Measurements from ENCODE around the gene WNT3.

The WNT3 gene

GRCh38 chr17:46834846-46835245 lies 16.4 kb upstream of the WNT3 start:
- DNase-seq = no peak

- DNase-seq = no peak
Observed at GRCh38 chr17:46833840-46834208, 15.3 kb upstream of the WNT3 start.

DNA sequence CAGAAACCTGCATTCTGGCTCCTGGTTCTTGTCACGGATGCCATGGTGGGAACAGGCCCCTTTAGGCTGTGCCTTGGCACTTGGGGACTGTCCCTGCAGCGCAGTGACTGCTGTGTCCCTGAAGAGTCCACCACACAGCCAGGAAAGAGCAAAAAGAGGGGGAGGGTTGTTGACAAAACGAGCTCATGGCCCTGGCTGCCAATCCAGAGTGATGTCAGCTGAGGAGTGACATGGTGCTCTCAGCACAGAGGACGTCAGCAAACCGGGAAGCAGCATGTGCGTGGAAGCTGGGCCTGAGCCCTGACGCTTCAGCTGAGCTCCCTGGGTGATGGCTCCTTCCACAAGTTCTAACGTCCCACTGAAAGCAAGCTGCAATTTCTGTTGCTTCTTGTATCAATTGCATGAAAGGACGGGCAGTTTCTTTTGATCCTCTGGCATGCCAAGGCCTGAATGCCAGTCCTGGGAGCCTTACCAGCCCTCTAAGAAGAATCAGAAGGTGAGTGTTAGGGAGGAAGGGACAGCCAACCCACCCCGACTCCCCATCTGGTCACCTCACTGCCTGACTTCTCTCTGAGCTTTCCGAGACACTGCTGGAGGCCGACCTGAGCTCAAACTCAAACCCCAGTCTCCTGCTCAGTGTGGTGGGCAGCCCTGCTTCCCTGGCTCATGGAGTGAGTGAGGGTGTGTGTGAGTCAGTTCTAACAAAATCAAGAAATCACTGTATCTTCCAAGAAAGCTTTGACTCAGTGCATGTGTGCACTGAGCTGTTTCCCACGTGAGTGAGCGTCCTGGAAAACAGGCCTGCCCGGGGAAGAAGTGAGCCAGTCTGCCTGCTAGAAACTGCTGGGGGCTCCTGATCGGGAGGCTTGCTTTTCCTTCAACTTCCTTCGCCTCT lies 14.7 kb upstream of the WNT3 start:
- no peak for DNase-seq

DNA sequence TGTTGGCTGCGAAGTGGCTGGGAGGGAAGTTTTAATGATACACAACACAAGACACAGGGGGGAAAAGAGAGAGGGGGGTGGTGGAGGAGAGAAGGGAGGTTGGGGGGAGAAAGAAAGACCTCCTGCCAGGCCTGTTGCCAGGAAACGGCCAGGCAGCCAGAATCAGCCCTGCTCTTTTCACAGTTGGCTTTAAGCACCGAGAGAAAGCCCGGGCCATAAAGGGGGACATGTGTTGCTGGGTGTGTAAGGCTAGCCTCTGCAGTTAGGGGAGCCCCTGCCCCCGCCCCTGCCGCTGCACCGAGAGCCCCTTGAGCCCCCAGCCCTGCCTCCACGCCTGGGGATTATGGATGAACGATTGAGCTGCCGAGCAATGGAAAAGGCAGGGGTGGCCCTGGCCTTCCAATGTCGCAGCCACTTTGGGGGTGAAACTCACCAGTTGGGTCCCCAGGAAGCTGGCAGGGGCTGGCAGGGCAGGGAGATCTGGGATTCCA lies 13.9 kb upstream of the WNT3 start:
- no peak for DNase-seq

DNA sequence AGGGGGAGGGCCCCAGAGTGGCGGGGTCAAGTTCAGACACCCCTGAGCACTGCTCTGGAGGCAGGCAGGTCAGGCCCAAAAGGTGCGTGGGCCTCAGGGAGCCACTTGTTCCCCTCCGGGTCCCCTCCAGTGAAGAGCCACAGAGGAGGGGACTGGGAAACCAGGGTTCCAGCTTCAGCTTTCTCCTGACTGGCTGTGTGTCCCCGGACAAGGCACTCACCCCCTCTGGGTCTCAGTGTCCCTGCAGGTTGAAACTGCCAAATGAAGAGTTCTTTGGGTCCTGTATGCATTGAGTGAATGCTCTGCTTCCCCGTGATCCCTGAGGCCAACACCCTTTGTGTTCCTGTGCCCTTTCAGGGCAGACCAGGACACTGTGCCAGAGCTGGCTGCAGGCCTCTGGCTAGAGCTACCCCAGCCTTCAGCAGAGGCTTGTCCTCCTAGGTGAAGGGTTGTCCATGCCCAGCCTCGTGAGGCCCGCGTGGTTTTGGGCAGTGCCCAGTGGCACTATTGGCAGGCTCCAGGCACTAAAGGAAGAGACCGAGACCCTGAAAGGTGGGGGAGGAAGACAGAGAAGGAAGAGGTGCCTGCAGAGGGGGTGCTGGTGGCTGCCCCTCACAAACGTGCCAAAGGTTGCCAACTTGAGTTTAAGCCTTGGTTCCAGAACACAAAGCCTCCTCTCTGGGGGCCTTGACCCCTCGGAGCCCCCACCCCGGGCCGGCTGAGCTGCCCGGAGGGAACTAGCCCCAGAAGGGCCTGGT lies 13.3 kb upstream of the WNT3 start:
- DNase-seq = no peak

DNA sequence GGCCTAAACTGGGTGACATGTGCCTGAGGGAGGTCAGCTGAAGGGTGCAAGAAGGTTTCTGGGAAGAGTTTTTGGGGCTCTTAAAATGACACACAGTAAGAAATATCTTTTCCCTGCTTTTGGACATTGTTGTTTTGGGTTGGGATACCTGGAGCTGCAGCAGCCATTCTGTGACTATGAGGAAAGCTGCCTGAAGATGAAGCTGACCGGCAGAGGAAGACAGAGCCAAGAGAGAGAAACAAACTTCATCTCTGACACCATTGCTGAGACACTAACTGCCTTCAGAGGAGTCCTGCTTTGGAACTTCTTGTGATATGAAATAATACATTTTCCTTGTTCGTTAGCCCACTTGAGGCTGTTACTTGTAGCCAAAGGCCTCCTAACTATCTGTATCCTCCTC lies 8.8 kb upstream of the WNT3 start:
- DNase-seq = no peak

DNA sequence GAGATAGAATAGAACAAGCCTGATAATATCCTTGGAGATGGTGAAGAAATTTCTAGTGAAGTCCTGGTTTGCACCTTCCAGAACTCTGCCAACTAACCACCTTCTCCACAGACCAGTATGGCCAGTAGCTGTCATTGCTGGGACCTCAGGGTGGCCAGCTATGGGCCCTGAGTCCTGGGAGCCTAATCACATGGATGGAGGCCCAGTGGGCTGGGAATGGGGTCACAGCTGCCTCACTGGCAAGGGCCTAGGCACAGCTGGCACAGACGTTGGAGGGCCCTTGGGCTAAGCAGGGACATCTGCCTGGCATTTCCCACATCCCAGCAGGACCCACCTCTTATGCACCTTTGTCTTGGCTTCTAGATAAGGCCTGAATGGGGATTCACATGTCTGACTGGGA lies 7.6 kb upstream of the WNT3 start:
- no peak for DNase-seq

- no peak for DNase-seq
Observed at GRCh38 chr17:46823657-46824056, 5.2 kb upstream of the WNT3 start.

DNA sequence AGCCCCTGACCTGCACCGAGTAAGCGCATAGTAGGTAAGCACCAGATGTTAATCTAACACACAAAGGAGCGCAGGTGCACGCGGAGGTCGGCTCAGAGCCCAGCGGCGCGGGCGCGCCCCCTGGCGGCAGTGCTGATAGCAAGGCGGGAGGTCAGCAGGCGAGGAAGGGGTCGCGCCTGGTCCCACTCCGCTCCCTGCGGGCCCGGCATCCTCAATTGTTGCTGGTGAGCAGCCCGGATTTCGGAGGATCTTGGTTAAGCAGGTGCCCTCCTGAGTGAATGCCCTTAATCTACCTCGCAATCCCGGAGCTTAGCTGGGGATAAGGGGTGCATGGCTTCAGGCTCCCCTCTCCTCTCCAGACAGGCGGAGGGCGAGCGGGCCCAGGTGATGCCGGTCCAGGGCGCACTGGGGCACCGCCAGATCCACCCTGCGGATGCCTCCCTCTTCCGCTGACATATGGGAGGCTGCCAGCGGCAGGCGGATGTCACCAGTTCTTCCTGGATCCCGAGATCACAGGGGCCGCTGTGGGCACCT lies 4.0 kb upstream of the WNT3 start:
- no peak for DNase-seq

DNA sequence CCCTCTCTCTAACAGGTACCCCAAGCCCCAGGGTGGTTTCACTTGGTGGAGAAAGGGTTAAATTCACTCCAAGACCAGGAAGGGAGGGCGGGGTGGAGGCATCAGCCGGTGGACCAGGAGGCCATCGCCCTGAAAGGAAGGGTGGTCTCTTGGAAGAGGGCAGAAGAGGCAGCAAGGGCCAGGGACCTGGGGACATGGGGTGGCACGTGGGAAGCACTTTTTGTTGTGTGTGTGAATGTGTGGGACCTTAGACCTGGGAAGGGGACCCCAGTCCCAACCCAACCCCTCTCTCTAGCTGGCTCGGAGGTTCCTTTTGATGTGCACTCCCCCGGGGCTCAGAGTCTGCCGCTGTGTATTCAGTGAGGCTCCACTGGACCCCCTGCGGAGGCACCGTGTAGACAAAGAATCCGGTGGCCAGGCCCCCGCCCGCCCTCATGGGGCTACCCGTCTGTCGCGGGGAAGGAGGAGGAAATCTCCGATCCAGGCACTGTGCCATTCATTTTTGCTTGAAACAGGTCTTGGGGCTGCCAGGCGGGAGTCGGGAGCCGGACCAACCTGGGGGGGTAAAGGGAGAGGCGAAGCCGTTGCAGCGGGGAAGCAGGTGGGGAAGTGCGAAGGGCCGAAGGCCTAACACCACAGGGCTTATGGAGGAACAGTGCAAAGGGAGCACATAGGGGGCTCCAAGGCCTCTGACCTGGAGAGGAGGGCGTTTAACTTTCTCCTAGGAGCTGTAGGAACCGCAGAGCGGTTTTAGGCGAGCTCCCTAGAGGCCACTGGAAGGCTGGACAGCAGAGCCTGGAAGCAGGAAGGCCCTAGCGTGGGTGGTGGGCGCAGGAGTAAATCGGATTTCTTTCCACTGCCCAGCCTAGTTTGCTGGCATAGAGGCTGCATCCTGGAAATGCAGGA lies 3.2 kb upstream of the WNT3 start:
- no peak for DNase-seq

DNA sequence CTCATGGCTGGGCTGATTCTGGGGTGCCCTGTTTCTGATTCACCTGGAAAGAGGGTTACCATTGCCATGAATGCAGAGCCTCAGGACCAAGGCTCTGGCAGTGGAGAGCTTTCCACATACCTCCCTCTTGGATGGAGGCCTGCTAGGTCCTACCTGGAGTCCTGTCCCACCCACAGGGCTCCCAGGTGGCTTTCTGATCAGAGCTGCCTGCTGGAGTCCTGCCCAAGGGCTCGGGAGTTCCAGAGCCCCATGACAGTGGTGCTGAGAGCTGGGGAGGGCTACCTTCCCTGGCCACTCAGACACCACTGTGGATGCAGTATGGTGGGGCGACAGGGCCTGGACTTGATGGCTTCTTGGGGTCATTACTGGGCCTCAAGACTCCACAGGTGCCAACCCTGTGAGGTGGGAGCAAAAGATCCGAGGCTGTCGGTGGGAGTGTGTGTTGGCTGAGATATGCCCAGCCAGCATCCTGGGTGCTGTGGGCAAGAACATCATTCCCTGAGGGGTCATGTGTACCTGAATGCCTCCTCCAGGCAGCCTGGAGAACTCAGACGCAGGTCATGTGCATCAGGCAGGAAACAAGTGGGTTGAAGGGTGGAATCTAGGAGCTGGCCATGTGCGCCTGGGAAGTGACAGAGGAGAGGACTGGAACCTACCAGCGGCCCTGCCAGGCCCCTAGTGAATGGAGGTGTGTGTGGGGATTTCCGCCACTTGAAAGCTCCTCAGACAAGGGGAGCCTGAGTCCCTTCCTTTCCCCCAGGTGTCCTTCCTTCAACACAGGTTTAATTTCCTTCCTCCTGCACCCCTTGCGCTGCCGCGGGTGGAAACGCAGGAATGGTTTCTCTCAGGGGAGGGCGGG lies 2.3 kb upstream of the WNT3 start:
- no peak for DNase-seq

- no peak for DNase-seq
Observed at GRCh38 chr17:46819906-46820351, 1.4 kb upstream of the WNT3 start.

GRCh38 chr17:46818929-46819859 lies 702 bp upstream of the WNT3 start:
- DNase-seq = no peak

- no peak for DNase-seq
Observed at GRCh38 chr17:46817901-46818209, 637 bp downstream of the WNT3 start.

DNA sequence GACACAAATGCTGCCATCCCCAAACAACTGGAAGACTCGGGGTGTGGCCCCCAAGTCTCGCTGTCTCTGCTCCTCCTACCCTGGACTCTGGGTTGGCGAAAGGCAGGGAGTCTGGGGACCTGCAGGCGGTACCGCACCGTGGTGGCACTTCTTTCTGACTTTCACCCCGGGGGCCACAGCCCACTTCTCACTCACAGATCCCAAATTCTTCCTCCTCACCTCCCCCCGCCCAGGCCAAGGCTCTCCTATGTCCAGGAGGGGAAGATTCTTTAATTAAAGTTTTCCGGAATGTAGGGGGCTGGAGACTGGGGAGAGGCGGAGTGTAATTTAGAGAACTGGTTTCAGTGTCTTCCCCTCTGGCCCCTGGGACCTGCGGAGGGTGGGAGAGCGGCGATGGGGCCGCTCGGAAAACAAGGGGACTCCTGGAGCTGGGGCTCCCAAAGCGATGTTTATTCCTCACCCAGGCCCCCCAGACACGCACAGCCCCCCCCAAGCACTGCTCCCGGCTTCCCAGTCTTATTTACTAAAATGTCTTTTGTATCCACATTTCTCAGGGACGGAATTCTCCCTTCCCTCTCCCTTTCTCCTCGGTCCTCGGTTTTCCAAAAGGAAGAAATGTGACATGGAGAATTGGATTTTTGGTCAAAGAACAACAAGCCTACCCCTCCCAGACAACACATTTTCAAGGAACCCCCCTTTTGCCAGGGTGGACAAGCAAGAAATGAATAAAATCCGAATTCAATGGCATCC lies 1.2 kb downstream of the WNT3 start:
- DNase-seq = no peak

- no peak for DNase-seq
Observed at GRCh38 chr17:46815474-46816353, 2.8 kb downstream of the WNT3 start.

- no peak for DNase-seq
Observed at GRCh38 chr17:46814446-46814845, 4.0 kb downstream of the WNT3 start.

GRCh38 chr17:46813920-46814319 lies 4.6 kb downstream of the WNT3 start:
- no peak for DNase-seq

Measured in NCI-H1105 treated with DMSO at 0.1 percent for 48 hours (cell line).